MV-4-11 (cell line): ENCODE measurements around the gene CDT1.
"Not testable (repeated sequence)": the region's sequence is repeated elsewhere in the genome, so short reads cannot be mapped to it uniquely, and the experiment has no call there.

Experiments used
- DNase-seq: peaks from one replicate; lab custom pipeline; 2025; lab: John Stamatoyannopoulos, UW

Gene CDT1

GRCh38 chr16:88816736-88817535, 13.3 kb downstream of the CDT1 start:
- DNase-seq = no peak

GRCh38 chr16:88817785-88818574, 14.4 kb downstream of the CDT1 start:
- no peak for DNase-seq

- DNase-seq = no peak
These were observed 14.9 kb downstream of the CDT1 start for GRCh38 chr16:88818575-88818874.

- DNase-seq = no peak
These were observed 15.5 kb downstream of the CDT1 start for GRCh38 chr16:88819126-88819525.

- no peak for DNase-seq
These were observed 16.9 kb downstream of the CDT1 start for GRCh38 chr16:88820385-88821025.

- no peak for DNase-seq
These were observed 17.7 kb downstream of the CDT1 start for GRCh38 chr16:88821168-88821850.

- no peak for DNase-seq
These were observed 18.9 kb downstream of the CDT1 start for GRCh38 chr16:88822281-88823040.

- not testable (repeated sequence) for DNase-seq
These were observed 20.1 kb downstream of the CDT1 start for GRCh38 chr16:88823646-88824045.

GRCh38 chr16:88824256-88825077, 20.9 kb downstream of the CDT1 start:
- DNase-seq = no peak

GRCh38 chr16:88825146-88825545, 21.6 kb downstream of the CDT1 start:
- no peak for DNase-seq

- no peak for DNase-seq
These were observed 22.7 kb downstream of the CDT1 start for GRCh38 chr16:88826070-88826840.

GRCh38 chr16:88827727-88828126, 24.1 kb downstream of the CDT1 start:
- no peak for DNase-seq

- no peak for DNase-seq
These were observed 25.1 kb downstream of the CDT1 start for GRCh38 chr16:88828711-88829110.

GRCh38 chr16:88830258-88830657, 26.7 kb downstream of the CDT1 start:
- DNase-seq = no peak

GRCh38 chr16:88830783-88831182, 27.2 kb downstream of the CDT1 start:
- DNase-seq = no peak

GRCh38 chr16:88831838-88832237, 28.2 kb downstream of the CDT1 start:
- no peak for DNase-seq

- DNase-seq = no peak
These were observed 29.5 kb downstream of the CDT1 start for GRCh38 chr16:88833086-88833485.

- no peak for DNase-seq
These were observed 31.1 kb downstream of the CDT1 start for GRCh38 chr16:88834670-88835069.

GRCh38 chr16:88835383-88835782, 31.8 kb downstream of the CDT1 start:
- DNase-seq = no peak

- no peak for DNase-seq
These were observed 32.2 kb downstream of the CDT1 start for GRCh38 chr16:88835818-88836217.
